Measurements from ENCODE around the gene HMX1.

Gene HMX1

GRCh38 chr4:8842614-8843013 is 29.0 kb downstream of the HMX1 start:
- DNase-seq (ENCODE audit: low read depth, low spot score): no peak

- no peak for DNase-seq (ENCODE audit: low read depth, low spot score)
Measured at GRCh38 chr4:8841678-8842268, 29.9 kb downstream of the HMX1 start.

- DNase-seq (ENCODE audit: low read depth, low spot score): no peak
Measured at GRCh38 chr4:8840816-8841455, 30.7 kb downstream of the HMX1 start.

- DNase-seq (ENCODE audit: low read depth, low spot score): peak; percentile 64
Measured at GRCh38 chr4:8840006-8840793, 31.4 kb downstream of the HMX1 start.

- peak; percentile 3 for DNase-seq (ENCODE audit: low read depth, low spot score)
Measured at GRCh38 chr4:8838961-8839431, 32.6 kb downstream of the HMX1 start.

GRCh38 chr4:8838296-8838960 is 33.2 kb downstream of the HMX1 start:
- no peak for DNase-seq (ENCODE audit: low read depth, low spot score)

GRCh38 chr4:8837181-8837841 is 34.3 kb downstream of the HMX1 start:
- DNase-seq (ENCODE audit: low read depth, low spot score): peak; percentile 93

GRCh38 chr4:8836664-8837171 is 34.9 kb downstream of the HMX1 start:
- DNase-seq (ENCODE audit: low read depth, low spot score): no peak

- DNase-seq (ENCODE audit: low read depth, low spot score): peak; percentile 2
Measured at GRCh38 chr4:8835521-8836365, 35.9 kb downstream of the HMX1 start.

GRCh38 chr4:8834681-8835220 is 36.9 kb downstream of the HMX1 start:
- DNase-seq (ENCODE audit: low read depth, low spot score): peak; percentile 6

- no peak for DNase-seq (ENCODE audit: low read depth, low spot score)
Measured at GRCh38 chr4:8832113-8832915, 39.3 kb downstream of the HMX1 start.

GRCh38 chr4:8831221-8832112 is 40.2 kb downstream of the HMX1 start:
- DNase-seq (ENCODE audit: low read depth, low spot score): peak; percentile 1

- no peak for DNase-seq (ENCODE audit: low read depth, low spot score)
Measured at GRCh38 chr4:8830611-8831200, 40.9 kb downstream of the HMX1 start.

GRCh38 chr4:8830056-8830455 is 41.6 kb downstream of the HMX1 start:
- DNase-seq (ENCODE audit: low read depth, low spot score): no peak

- DNase-seq (ENCODE audit: low read depth, low spot score): no peak
Measured at GRCh38 chr4:8829584-8829983, 42.1 kb downstream of the HMX1 start.

- DNase-seq (ENCODE audit: low read depth, low spot score): no peak
Measured at GRCh38 chr4:8828869-8829268, 42.8 kb downstream of the HMX1 start.

GRCh38 chr4:8821151-8821950 is 50.3 kb downstream of the HMX1 start:
- DNase-seq (ENCODE audit: low read depth, low spot score): no peak

Data from ELF-1 (cell line).